Measurements from ENCODE around the gene C1QTNF8. TPM values are rescaled to one million over a fixed set of nuclear protein-coding genes. Genes with fewer than 3 reads are reported as not detected.

C1QTNF8 gene
- total RNA-seq, 1 donor from 2014 or later: not detected

GRCh38 chr16:1131378-1131994 lies 35.4 kb upstream of the C1QTNF8 start:
- intact Hi-C loops (cut with micrococcal nuclease): no loop called here
- Histone ChIP-seq H3K9me3 (replicated peaks) (no peaks in the 10 kb centered on the region), H3K27ac (replicated peaks) (no peak overlapping the region), H3K36me3 (no peaks in the 10 kb centered on the region), H3K27me3 (ENCODE audit: low read depth) (peaks cover 65% of the 10 kb centered on the region), H3K4me3 (no peak overlapping the region), H3K4me1 (no peaks in the 10 kb centered on the region)
- no peak for TF ChIP-seq CTCF (IDR thresholded peaks at IDR 0.05; ENCODE audit: borderline replicate concordance)
- no peak for DNase-seq

GRCh38 chr16:1130382-1130781 lies 34.3 kb upstream of the C1QTNF8 start:
- Histone ChIP-seq H3K9me3 (replicated peaks) (no peaks in the 10 kb centered on the region), H3K27ac (replicated peaks) (no peak overlapping the region), H3K4me1 (no peaks in the 10 kb centered on the region), H3K27me3 (ENCODE audit: low read depth) (peaks cover 75% of the 10 kb centered on the region), H3K4me3 (no peak overlapping the region), H3K36me3 (no peaks in the 10 kb centered on the region)
- intact Hi-C loops (cut with micrococcal nuclease): no loop called here
- TF ChIP-seq CTCF (IDR thresholded peaks at IDR 0.05; ENCODE audit: borderline replicate concordance): no peak
- no peak for DNase-seq

GRCh38 chr16:1129106-1129960 lies 33.3 kb upstream of the C1QTNF8 start:
- DNase-seq: no peak
- Histone ChIP-seq H3K4me1 (no peaks in the 10 kb centered on the region), H3K9me3 (replicated peaks) (no peaks in the 10 kb centered on the region), H3K27ac (replicated peaks) (no peak overlapping the region), H3K36me3 (no peaks in the 10 kb centered on the region), H3K4me3 (no peak overlapping the region), H3K27me3 (ENCODE audit: low read depth) (peaks cover 75% of the 10 kb centered on the region)
- TF ChIP-seq CTCF (IDR thresholded peaks at IDR 0.05; ENCODE audit: borderline replicate concordance): no peak
- intact Hi-C loops (cut with micrococcal nuclease): no loop called here

- Histone ChIP-seq H3K27ac (replicated peaks) (no peak overlapping the region), H3K4me1 (no peaks in the 10 kb centered on the region), H3K4me3 (no peak overlapping the region), H3K9me3 (replicated peaks) (no peaks in the 10 kb centered on the region), H3K36me3 (no peaks in the 10 kb centered on the region), H3K27me3 (ENCODE audit: low read depth) (peaks cover 75% of the 10 kb centered on the region)
- intact Hi-C loops (cut with micrococcal nuclease): no loop called here
- no peak for DNase-seq
- TF ChIP-seq CTCF (IDR thresholded peaks at IDR 0.05; ENCODE audit: borderline replicate concordance): no peak
These were observed 32.1 kb upstream of the C1QTNF8 start for GRCh38 chr16:1127971-1128715.

- Histone ChIP-seq H3K27me3 (ENCODE audit: low read depth) (peaks cover 78% of the 10 kb centered on the region), H3K9me3 (replicated peaks) (no peaks in the 10 kb centered on the region), H3K4me1 (no peaks in the 10 kb centered on the region), H3K36me3 (no peaks in the 10 kb centered on the region), H3K27ac (replicated peaks) (no peak overlapping the region), H3K4me3 (no peak overlapping the region)
- no peak for DNase-seq
- intact Hi-C loops (cut with micrococcal nuclease): no loop called here
- TF ChIP-seq CTCF (IDR thresholded peaks at IDR 0.05; ENCODE audit: borderline replicate concordance): no peak
These were observed 31.1 kb upstream of the C1QTNF8 start for GRCh38 chr16:1127101-1127500.

Measured in left ventricle myocardium inferior (tissue), 1 donor.